GM12878 (cell line): ENCODE measurements around the gene STX4.

Experiments used
- TF ChIP-seq, protein P1 (sequence below), 3 experiments: IDR thresholded peaks in 2 of 3; conservative IDR thresholded peaks in 1 of 3; 2 replicates each; pipeline ENCODE4 v1.5.1; 2011; ENCODE audit warnings: low read depth in 3 of 3, low read length in 3 of 3, mild to moderate bottlenecking in 3 of 3, control low read depth in 2 of 3, moderate library complexity in 2 of 3, inconsistent platforms in 1 of 3, mixed read lengths in 1 of 3; ENCODE audit not compliant: control insufficient read depth in 2 of 3, insufficient read depth in 1 of 3; ENCODE audit errors: extremely low read depth in 1 of 3
- TF ChIP-seq, protein P2 (sequence below): fragments of 450-650 bp; IDR thresholded peaks from 2 replicates; pipeline ENCODE4 v1.6.1; 2017; ENCODE audit warnings: mild to moderate bottlenecking, low read depth, inconsistent platforms; ENCODE audit not compliant: poor library complexity, severe bottlenecking

DNA sequence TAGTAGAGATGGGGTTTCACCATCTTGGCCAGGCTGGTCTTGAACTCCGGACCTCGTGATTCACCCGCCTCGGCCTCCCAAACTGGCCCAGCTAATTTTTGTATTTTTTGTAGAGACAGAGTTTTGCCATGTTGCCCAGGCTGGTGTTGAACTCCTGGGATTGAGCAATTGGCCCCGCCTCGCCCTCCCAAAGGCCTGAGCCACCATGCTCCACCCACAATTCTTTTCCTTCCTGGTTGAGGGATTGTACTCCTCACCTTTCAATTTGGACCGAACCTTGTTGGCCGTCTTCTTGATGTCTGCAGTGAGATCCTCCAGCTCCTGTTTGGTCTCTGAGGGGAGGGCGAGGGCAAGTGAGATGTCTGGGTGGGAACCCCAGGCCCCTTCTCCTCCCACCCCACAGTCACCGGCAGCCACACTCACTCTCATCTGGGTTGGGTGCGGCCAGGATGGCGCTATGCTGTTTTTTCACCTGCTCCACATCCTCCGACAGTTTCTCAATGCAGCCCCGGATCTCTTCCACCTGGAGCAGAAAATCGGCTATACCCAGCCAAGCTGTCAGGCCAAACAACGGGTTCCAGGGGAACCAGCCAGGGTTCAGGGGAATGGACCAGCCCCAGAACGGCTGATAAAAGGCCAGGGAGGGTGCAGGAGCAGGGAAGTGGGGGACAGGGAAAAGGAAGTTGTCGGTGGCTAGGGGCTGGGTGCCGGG is 32.5 kb upstream of the STX4 start:
- TF ChIP-seq, protein P1, sequence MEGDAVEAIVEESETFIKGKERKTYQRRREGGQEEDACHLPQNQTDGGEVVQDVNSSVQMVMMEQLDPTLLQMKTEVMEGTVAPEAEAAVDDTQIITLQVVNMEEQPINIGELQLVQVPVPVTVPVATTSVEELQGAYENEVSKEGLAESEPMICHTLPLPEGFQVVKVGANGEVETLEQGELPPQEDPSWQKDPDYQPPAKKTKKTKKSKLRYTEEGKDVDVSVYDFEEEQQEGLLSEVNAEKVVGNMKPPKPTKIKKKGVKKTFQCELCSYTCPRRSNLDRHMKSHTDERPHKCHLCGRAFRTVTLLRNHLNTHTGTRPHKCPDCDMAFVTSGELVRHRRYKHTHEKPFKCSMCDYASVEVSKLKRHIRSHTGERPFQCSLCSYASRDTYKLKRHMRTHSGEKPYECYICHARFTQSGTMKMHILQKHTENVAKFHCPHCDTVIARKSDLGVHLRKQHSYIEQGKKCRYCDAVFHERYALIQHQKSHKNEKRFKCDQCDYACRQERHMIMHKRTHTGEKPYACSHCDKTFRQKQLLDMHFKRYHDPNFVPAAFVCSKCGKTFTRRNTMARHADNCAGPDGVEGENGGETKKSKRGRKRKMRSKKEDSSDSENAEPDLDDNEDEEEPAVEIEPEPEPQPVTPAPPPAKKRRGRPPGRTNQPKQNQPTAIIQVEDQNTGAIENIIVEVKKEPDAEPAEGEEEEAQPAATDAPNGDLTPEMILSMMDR (IDR thresholded peaks at IDR 0.05 in 2 of 3, conservative IDR thresholded peaks at IDR 0.05 in 1 of 3; ENCODE audit: control insufficient read depth in 2 of 3, extremely low read depth in 1 of 3, insufficient read depth in 1 of 3, low read depth in 3 of 3, low read length in 3 of 3) = no peak
- TF ChIP-seq, protein P2, sequence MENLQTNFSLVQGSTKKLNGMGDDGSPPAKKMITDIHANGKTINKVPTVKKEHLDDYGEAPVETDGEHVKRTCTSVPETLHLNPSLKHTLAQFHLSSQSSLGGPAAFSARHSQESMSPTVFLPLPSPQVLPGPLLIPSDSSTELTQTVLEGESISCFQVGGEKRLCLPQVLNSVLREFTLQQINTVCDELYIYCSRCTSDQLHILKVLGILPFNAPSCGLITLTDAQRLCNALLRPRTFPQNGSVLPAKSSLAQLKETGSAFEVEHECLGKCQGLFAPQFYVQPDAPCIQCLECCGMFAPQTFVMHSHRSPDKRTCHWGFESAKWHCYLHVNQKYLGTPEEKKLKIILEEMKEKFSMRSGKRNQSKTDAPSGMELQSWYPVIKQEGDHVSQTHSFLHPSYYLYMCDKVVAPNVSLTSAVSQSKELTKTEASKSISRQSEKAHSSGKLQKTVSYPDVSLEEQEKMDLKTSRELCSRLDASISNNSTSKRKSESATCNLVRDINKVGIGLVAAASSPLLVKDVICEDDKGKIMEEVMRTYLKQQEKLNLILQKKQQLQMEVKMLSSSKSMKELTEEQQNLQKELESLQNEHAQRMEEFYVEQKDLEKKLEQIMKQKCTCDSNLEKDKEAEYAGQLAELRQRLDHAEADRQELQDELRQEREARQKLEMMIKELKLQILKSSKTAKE = no peak
